ENCODE results near the gene PLPPR2.

- TF ChIP-seq, protein P1, sequence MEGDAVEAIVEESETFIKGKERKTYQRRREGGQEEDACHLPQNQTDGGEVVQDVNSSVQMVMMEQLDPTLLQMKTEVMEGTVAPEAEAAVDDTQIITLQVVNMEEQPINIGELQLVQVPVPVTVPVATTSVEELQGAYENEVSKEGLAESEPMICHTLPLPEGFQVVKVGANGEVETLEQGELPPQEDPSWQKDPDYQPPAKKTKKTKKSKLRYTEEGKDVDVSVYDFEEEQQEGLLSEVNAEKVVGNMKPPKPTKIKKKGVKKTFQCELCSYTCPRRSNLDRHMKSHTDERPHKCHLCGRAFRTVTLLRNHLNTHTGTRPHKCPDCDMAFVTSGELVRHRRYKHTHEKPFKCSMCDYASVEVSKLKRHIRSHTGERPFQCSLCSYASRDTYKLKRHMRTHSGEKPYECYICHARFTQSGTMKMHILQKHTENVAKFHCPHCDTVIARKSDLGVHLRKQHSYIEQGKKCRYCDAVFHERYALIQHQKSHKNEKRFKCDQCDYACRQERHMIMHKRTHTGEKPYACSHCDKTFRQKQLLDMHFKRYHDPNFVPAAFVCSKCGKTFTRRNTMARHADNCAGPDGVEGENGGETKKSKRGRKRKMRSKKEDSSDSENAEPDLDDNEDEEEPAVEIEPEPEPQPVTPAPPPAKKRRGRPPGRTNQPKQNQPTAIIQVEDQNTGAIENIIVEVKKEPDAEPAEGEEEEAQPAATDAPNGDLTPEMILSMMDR (IDR thresholded peaks at IDR 0.05) = no peak
- no peak for TF ChIP-seq POLR2A (IDR thresholded peaks at IDR 0.05)
These were observed 59.3 kb downstream of the PLPPR2 start for GRCh38 chr19:11414544-11414943.
